ENCODE results near the gene PRKAR2B. TPM values are rescaled to one million over a fixed set of nuclear protein-coding genes. Genes with fewer than 3 reads are reported as not detected.
A peak's percentile ranks its signal among the peaks of the same experiment; 100 is the strongest.

Gene PRKAR2B
- total RNA-seq, 1 donor from 2014 or later = 20.3 TPM

DNA sequence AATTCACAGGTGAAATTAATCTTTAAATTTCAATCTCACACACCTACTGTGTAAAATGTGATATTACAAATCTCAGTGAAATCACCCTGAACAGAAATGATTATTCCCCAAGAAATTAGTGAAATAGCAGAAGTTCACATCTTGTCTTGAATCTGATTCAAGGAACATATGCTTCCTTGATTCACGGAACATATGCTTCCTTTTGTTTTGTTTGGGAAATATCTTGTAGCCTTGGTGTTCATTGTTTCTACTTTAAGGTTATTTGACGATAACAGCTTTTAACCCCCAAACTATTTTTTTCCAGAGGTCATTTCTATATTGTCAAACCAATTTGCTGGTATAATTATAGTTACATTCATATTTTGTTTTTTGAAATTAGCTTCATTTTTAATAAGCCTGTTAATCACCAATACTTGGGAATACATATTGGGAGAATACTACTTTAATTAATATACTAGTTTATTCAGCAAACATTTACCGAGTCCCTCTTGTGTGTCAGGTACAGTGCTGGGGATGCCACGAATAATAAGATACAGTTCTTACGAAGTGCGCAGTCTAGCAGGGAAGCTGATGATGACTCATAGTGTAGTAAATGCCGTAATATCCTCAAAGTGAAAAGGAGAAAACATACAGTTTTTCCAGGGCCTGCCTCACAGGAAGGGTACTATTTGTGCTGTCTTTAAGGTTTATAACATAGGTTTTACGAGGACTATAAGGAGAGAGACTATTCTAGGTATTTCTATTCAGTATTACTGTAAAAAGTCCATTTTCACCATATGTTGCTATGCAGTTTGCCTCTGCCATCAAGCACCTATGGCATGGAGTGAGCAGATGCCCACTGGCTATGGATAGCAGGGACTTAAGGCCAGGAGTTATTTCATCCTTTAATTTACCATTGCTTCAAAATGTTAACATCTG, 32.5 kb downstream of the PRKAR2B start:
- no peaks in the 10 kb centered on the region for H3K27me3 Mint-ChIP-seq
- peaks cover 11% of the 10 kb centered on the region for H3K4me1 Mint-ChIP-seq (ENCODE audit: low read depth)
- no peak overlapping the region for H3K4me3 Mint-ChIP-seq (ENCODE audit: low read depth)
- peaks cover 3% of the 10 kb centered on the region for H3K36me3 Mint-ChIP-seq (ENCODE audit: insufficient read depth)
- H3K27ac Mint-ChIP-seq = no peak overlapping the region
- TF ChIP-seq, protein P1, sequence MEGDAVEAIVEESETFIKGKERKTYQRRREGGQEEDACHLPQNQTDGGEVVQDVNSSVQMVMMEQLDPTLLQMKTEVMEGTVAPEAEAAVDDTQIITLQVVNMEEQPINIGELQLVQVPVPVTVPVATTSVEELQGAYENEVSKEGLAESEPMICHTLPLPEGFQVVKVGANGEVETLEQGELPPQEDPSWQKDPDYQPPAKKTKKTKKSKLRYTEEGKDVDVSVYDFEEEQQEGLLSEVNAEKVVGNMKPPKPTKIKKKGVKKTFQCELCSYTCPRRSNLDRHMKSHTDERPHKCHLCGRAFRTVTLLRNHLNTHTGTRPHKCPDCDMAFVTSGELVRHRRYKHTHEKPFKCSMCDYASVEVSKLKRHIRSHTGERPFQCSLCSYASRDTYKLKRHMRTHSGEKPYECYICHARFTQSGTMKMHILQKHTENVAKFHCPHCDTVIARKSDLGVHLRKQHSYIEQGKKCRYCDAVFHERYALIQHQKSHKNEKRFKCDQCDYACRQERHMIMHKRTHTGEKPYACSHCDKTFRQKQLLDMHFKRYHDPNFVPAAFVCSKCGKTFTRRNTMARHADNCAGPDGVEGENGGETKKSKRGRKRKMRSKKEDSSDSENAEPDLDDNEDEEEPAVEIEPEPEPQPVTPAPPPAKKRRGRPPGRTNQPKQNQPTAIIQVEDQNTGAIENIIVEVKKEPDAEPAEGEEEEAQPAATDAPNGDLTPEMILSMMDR (IDR thresholded peaks at IDR 0.05; ENCODE audit: unreplicated experiment) = no peak
- no peak for DNase-seq (ENCODE audit: low spot score, unreplicated experiment)
- no peaks in the 10 kb centered on the region for H3K9me3 Mint-ChIP-seq (ENCODE audit: low read depth)

DNA sequence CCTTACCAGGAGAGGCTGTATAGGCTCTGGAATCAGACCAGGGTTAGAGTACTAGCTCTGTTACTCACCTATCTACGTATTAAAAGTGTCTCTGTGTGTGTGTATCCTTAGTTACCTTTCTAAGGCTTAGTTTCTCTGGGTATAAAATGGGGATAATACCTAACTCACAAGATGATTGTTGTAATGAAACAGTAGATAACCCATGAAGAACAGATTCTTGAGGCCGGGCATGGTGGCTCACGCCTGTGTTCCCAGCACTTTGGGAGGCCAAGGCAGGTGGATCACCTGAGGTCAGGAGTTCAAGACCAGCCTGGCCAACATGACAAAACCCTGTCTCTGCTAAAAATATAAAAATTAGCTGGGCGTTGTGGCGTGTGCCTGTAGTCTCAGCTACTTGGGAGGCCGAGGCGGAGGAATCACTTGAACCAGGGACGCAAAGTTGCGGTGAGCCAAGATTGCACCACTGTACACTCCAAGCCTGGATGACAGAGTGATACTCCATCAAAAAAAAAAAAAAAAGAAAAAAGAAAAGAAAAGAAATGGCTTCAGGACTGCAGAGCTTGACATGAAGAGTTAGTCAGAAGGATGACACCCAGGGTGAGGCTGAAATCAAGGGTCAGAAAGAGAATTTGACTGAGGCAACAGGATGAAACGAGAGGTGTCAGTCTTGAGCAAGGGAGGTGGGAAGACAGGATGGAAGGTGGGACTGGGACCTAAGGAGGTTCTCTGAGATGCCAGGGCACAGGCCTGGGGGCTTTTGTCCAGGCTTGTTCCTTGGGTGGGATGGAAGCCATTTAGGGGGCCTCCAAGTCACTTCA, 33.4 kb downstream of the PRKAR2B start:
- Mint-ChIP-seq H3K27me3 (no peaks in the 10 kb centered on the region), H3K27ac (no peak overlapping the region), H3K4me1 (ENCODE audit: low read depth) (peaks cover 11% of the 10 kb centered on the region), H3K9me3 (ENCODE audit: low read depth) (no peaks in the 10 kb centered on the region), H3K4me3 (ENCODE audit: low read depth) (no peak overlapping the region), H3K36me3 (ENCODE audit: insufficient read depth) (peaks cover 3% of the 10 kb centered on the region)
- DNase-seq (ENCODE audit: low spot score, unreplicated experiment) = no peak
- TF ChIP-seq, protein P1 (IDR thresholded peaks at IDR 0.05; ENCODE audit: unreplicated experiment) = no peak

DNA sequence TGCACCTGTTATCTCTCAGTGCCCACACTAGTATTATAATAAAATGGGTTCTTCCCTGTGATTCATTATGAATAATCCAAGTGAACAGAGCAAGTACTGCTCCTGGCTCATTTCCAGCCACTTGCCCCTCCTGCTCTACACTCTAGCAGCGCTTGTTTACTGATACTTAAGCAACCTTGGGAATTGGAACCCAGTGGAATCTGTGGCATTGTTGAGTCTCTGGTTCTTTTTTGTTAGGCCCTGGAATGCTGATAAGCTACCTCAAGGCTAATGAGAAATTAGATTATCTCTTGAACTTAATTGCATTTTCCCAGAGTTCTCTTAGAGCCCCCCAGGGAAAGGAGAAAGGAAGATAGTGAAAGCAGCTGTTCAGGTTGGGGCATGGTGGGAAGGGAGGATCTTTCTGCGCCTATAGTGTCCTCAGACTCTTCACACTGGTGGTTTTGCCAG, 34.0 kb downstream of the PRKAR2B start:
- no peak overlapping the region for H3K4me3 Mint-ChIP-seq (ENCODE audit: low read depth)
- peaks cover 11% of the 10 kb centered on the region for H3K4me1 Mint-ChIP-seq (ENCODE audit: low read depth)
- peaks cover 3% of the 10 kb centered on the region for H3K36me3 Mint-ChIP-seq (ENCODE audit: insufficient read depth)
- peak overlapping the region; percentile 64 for H3K27ac Mint-ChIP-seq
- H3K9me3 Mint-ChIP-seq (ENCODE audit: low read depth) = no peaks in the 10 kb centered on the region
- no peak for DNase-seq (ENCODE audit: low spot score, unreplicated experiment)
- TF ChIP-seq, protein P1 (IDR thresholded peaks at IDR 0.05; ENCODE audit: unreplicated experiment) = no peak
- no peaks in the 10 kb centered on the region for H3K27me3 Mint-ChIP-seq

DNA sequence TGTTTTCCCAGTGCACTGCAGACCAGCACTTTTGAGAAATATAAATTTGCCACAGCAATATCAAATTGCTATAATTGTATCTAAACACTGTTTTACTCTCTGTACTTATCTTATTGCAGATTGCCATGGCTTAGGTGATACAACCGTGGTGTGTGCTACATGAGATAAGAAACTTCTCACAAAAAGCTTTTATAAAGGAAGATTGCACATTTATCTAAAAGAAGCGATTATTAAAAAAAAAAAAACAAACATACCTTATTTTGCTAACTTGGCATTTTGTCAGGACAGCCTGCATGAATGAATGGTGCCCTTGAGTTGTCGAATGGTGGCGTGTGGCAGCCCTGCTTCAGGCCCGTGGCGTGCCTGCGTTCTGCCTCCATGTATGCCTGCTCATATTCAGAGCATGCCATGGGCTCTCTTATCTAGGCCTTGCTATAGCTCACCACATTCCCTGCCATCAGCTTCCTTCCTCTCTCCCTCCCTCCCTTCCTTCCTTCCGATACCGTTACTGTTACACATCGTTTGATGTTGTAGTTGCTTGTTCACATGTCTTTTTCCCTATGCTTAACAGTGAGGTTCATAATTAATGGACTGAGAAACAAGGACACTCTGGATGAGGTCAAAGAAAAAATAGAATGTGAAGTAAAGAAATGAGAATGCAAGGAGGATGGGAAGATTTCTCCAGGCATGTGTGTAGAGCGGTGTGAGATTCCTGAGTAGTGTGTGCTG, 34.9 kb downstream of the PRKAR2B start:
- Mint-ChIP-seq H3K9me3 (ENCODE audit: low read depth) (no peaks in the 10 kb centered on the region), H3K27me3 (no peaks in the 10 kb centered on the region), H3K4me1 (ENCODE audit: low read depth) (peaks cover 11% of the 10 kb centered on the region), H3K27ac (no peak overlapping the region), H3K4me3 (ENCODE audit: low read depth) (no peak overlapping the region), H3K36me3 (ENCODE audit: insufficient read depth) (peaks cover 3% of the 10 kb centered on the region)
- TF ChIP-seq, protein P1 (IDR thresholded peaks at IDR 0.05; ENCODE audit: unreplicated experiment) = no peak
- DNase-seq (ENCODE audit: low spot score, unreplicated experiment) = no peak

DNA sequence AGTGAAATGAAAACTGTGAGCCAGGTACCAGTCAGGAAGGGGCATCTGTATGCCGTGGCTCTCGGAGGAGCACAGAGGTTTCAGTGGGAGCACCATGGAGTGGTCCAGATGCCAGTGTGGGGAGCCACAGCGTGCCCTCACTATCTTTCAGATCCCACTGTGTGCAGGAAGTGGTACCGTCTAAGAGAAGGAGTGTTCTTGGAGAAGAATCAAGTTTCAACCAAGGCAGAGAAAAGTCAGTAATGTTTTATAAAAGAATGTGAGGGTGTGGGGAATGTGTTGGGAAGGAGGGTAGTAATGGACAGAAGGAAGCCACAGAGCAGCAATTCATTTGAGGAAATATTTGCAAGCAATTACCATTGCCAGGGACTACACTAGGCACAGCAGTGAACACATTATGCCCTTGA, 35.6 kb downstream of the PRKAR2B start:
- Mint-ChIP-seq H3K27ac (no peak overlapping the region), H3K4me1 (ENCODE audit: low read depth) (peaks cover 11% of the 10 kb centered on the region), H3K4me3 (ENCODE audit: low read depth) (no peak overlapping the region), H3K9me3 (ENCODE audit: low read depth) (no peaks in the 10 kb centered on the region), H3K36me3 (ENCODE audit: insufficient read depth) (peaks cover 3% of the 10 kb centered on the region), H3K27me3 (no peaks in the 10 kb centered on the region)
- DNase-seq (ENCODE audit: low spot score, unreplicated experiment) = no peak
- TF ChIP-seq, protein P1 (IDR thresholded peaks at IDR 0.05; ENCODE audit: unreplicated experiment) = no peak
